GM12878 (cell line): ENCODE results near the gene FGD6. TPM values are rescaled to one million over a fixed set of nuclear protein-coding genes. Genes with fewer than 3 reads are reported as not detected.

Experiments used
- BACH1 ChIP-seq: fragments of 450-650 bp; IDR thresholded peaks from 2 replicates; pipeline ENCODE4 v1.6.1; 2017; ENCODE audit warnings: mild to moderate bottlenecking, borderline replicate concordance
- CEBPZ ChIP-seq: fragments of 150-350 bp; IDR thresholded peaks from 2 replicates; pipeline ENCODE4 v1.6.1; 2016; ENCODE audit warnings: low read depth, low read length
- IKZF2 ChIP-seq, 2 experiments: fragments of 450-650 bp; IDR thresholded peaks; 2 replicates each; pipeline ENCODE4 v1.6.1; 2017; ENCODE audit warnings: mild to moderate bottlenecking in 2 of 2, moderate library complexity in 2 of 2
- IRF4 ChIP-seq: IDR thresholded peaks from 2 replicates; pipeline ENCODE4 v1.6.1; 2011; ENCODE audit warnings: low read depth, low read length
- KDM1A ChIP-seq: fragments of 200-600 bp; sonication (generic); IDR thresholded peaks from 2 replicates; pipeline ENCODE4 v1.6.1; 2016; ENCODE audit warnings: borderline replicate concordance
- MYB ChIP-seq: fragments of 150-350 bp; IDR thresholded peaks from 2 replicates; pipeline ENCODE4 v1.6.1; 2014; ENCODE audit warnings: mild to moderate bottlenecking, low read depth, low read length, borderline replicate concordance
- NBN ChIP-seq: fragments of 450-650 bp; IDR thresholded peaks from 2 replicates; pipeline ENCODE4 v1.6.1; 2016
- PAX8 ChIP-seq: fragments of 450-650 bp; IDR thresholded peaks from 2 replicates; pipeline ENCODE4 v1.6.1; 2017; ENCODE audit warnings: mild to moderate bottlenecking, moderate library complexity
- PML ChIP-seq: IDR thresholded peaks from 2 replicates; pipeline ENCODE4 v1.6.1; 2012; ENCODE audit warnings: low read length, inconsistent platforms
- POLR2AphosphoS5 ChIP-seq: IDR thresholded peaks from 2 replicates; pipeline ENCODE4 v1.6.1; 2011; ENCODE audit warnings: mild to moderate bottlenecking, low read length, inconsistent platforms
- RAD21 ChIP-seq: IDR thresholded peaks from 2 replicates; pipeline ENCODE4 v1.6.1; 2011; ENCODE audit warnings: mild to moderate bottlenecking, low read depth, low read length, moderate library complexity; ENCODE audit not compliant: insufficient read depth
- RFX5 ChIP-seq: IDR thresholded peaks from 2 replicates; pipeline ENCODE4 v1.6.1; 2011; ENCODE audit warnings: low read depth, low read length, improper control_type of control experiment
- RUNX3 ChIP-seq: IDR thresholded peaks from 2 replicates; pipeline ENCODE4 v1.6.1; 2012; ENCODE audit warnings: low read length, inconsistent platforms
- SIN3A ChIP-seq: IDR thresholded peaks from 2 replicates; pipeline ENCODE4 v1.6.1; 2012; ENCODE audit warnings: low read depth, low read length, improper control_type of control experiment
- SMAD5 ChIP-seq: IDR thresholded peaks from 2 replicates; pipeline ENCODE4 v1.6.1; 2016; ENCODE audit warnings: antibody characterized with exemption, low read depth
- SP1 ChIP-seq: IDR thresholded peaks from one replicate; pipeline ENCODE4 v1.6.1; 2011; ENCODE audit warnings: low read depth, low read length
- SRF ChIP-seq, 2 experiments: IDR thresholded peaks; 2 replicates each; pipeline ENCODE4 v1.6.1; 2011; ENCODE audit warnings: low read depth in 2 of 2, low read length in 2 of 2, mild to moderate bottlenecking in 1 of 2, moderate library complexity in 1 of 2
- ZBTB40 ChIP-seq: fragments of 450-650 bp; IDR thresholded peaks from 2 replicates; pipeline ENCODE4 v1.6.1; 2016; ENCODE audit warnings: mild to moderate bottlenecking, moderate library complexity, borderline replicate concordance
- ZZZ3 ChIP-seq: IDR thresholded peaks from 2 replicates; pipeline ENCODE4 v1.6.1; 2011; ENCODE audit warnings: low read depth; ENCODE audit not compliant: control insufficient read depth, insufficient read length
- polyA plus RNA-seq, 11 experiments: library from polyadenylated mRNA; depleted of rRNA in 4 of 11; unstranded in 6 of 11; stranded (reverse) in 5 of 11; fragments of >200 nt; fragmentation: Nextera tagmentation in 4 of 11; fragmentation: Illumina TruSeq in 1 of 11; extraction: Ambion mirVana in 4 of 11; extraction: Trizol in 1 of 11; gene quantifications; 1 replicate in 1 of 11; 2 replicates in 10 of 11; pipeline versions ENCODE4 v1.2.1 to v1.2.3, GENCODE V29; 2011 to 2016; ENCODE audit warnings: inconsistent platforms in 2 of 11, missing spikeins in 2 of 11, low read depth in 1 of 11
- total RNA-seq, 4 experiments: library from RNA; depleted of rRNA in 3 of 4; stranded (reverse); fragments of >200 nt in 3 of 4; fragmentation: Illumina TruSeq in 1 of 4; extraction: Trizol in 1 of 4; gene quantifications; 2 replicates each; pipeline versions ENCODE4 v1.2.1 to v1.2.3, GENCODE V29; 2013 to 2021
- TF ChIP-seq, protein P1 (sequence below): fragments of 450-650 bp; IDR thresholded peaks from 2 replicates; pipeline ENCODE4 v1.6.1; 2014; ENCODE audit warnings: mild to moderate bottlenecking
- TF ChIP-seq, protein P2 (sequence below): IDR thresholded peaks from 2 replicates; pipeline ENCODE4 v1.6.1; 2012; ENCODE audit warnings: low read depth, low read length, improper control_type of control experiment

The FGD6 gene
- total and polyA plus RNA-seq, 10 of the 15 experiments (the other 5 are each of a cell fraction or from before 2014, with no cell fraction given): 2.4 to 15.5 (median 8.9) TPM

DNA sequence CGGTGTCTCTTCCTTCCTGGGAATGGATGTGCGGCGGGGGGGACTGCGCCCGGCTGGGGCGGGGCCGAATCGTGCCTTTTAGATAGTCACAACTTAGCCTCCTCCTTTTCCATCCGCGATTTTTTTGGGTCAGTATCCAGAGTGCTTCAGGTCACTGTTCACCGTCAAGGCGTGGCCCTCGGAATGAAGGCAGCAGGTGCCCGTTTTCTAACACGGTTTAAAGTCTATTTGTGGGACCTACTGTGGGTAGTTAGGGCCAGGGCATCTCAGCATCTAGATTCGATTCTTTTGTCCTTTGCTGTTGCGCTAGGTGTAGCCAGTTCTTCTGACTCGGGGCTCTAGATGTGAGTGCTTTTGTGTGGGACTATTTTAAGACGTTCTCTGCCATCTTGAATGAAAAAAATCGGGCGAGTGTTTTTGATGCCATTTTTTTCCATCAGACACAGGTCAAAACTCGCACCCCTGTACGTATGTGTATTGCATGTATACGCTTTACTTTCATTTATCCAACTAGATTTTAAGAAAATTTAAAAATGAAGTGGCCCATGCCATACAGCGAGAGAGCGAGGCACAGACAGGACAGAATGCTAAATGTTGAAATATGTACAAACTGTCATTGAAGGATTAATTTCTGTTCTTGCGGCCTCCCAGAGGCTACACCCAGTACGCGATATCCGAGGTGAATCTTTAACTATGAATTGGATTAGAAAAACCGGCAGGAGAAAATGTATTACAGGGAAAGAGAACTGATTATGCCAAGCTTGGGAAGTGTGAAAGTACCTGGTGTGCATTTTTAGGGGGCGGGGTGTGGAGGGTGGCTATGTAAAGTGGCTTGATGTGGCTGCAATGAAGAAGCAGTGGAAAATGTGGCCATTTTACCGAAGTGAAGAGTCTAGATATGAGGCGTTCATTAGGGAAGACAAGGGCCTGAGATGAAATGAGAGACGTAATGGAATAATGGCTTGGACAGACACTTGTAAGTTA lies 1.2 kb upstream of the FGD6 start (continued):
- TF ChIP-seq, protein P1, sequence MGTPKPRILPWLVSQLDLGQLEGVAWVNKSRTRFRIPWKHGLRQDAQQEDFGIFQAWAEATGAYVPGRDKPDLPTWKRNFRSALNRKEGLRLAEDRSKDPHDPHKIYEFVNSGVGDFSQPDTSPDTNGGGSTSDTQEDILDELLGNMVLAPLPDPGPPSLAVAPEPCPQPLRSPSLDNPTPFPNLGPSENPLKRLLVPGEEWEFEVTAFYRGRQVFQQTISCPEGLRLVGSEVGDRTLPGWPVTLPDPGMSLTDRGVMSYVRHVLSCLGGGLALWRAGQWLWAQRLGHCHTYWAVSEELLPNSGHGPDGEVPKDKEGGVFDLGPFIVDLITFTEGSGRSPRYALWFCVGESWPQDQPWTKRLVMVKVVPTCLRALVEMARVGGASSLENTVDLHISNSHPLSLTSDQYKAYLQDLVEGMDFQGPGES: no peak; the same call in 1 of the 2 replicates
- TF ChIP-seq ZBTB40 (no peak), CEBPZ (no peak), SRF (IDR thresholded peaks at IDR 0.05; ENCODE audit: low read depth in 2 of 2, low read length in 2 of 2) (peak in 1 of 2 experiments; percentile 74; a peak in 2 of 4 replicates), KDM1A (no peak), IRF4 (no peak), ZZZ3 (no peak), RFX5 (no peak), SP1 (no peak), NBN (peak; percentile 30; the same call in 1 of the 2 replicates), POLR2AphosphoS5 (no peak), SIN3A (no peak; the same call in 1 of the 2 replicates), MYB (no peak), RUNX3 (peak; percentile 20; the same call in 1 of the 2 replicates), SMAD5 (no peak), BACH1 (no peak), IKZF2 (IDR thresholded peaks at IDR 0.05) (peak; percentile 5 to 51; a peak in 1 of 4 replicates), PAX8 (no peak), RAD21 (no peak), PML (peak; percentile 6; the same call in 1 of the 2 replicates)
- TF ChIP-seq, protein P2, sequence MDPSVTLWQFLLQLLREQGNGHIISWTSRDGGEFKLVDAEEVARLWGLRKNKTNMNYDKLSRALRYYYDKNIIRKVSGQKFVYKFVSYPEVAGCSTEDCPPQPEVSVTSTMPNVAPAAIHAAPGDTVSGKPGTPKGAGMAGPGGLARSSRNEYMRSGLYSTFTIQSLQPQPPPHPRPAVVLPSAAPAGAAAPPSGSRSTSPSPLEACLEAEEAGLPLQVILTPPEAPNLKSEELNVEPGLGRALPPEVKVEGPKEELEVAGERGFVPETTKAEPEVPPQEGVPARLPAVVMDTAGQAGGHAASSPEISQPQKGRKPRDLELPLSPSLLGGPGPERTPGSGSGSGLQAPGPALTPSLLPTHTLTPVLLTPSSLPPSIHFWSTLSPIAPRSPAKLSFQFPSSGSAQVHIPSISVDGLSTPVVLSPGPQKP: no peak
